Caco-2 (cell line): ENCODE data around the gene SLC36A3. TPM values are rescaled to one million over a fixed set of nuclear protein-coding genes. Genes with fewer than 3 reads are reported as not detected.

Experiments
- BruUV-seq: library from RNA; stranded (reverse); fragments of 400-500 nt; replicated peaks from 2 replicates; lab custom pipeline; 2021; lab: Mats Ljungman, UMichigan
- CTCF ChIA-PET: fragments of 300-600 bp; sonication (Branson Sonifier 250); formaldehyde crosslinking; loops from one replicate; lab custom pipeline; 2022; ENCODE audit warnings: antibody characterized with exemption; lab: Charles Lee
- POLR2A ChIA-PET: fragments of 300-600 bp; sonication (Branson Sonifier 250); formaldehyde crosslinking; loops from one replicate; lab custom pipeline; 2022; ENCODE audit warnings: antibody characterized with exemption; lab: Charles Lee
- DNase-seq, 2 experiments: peaks; one replicate each; pipeline versions ENCODE4 v3.0.0 to v3.0.0-alpha.2; 2020 to 2022
- H3K27me3 ChIP-seq: replicated peaks from 2 replicates; pipeline ENCODE4 v1.6.0; 2011; ENCODE audit warnings: low read length; ENCODE audit not compliant: control insufficient read depth, insufficient read depth
- H3K36me3 ChIP-seq: 2 replicates; pipeline ENCODE4 v1.5.1; 2011; ENCODE audit warnings: low read length; ENCODE audit not compliant: control insufficient read depth, insufficient read depth
- H3K4me1 ChIP-seq: fragments of 250-450 bp; sonication (Bioruptor Pico); 2 replicates; pipeline ENCODE4 v1.5.1; 2020; ENCODE audit warnings: mild to moderate bottlenecking
- H3K4me3 ChIP-seq: 2 replicates; pipeline ENCODE4 v1.5.1; 2011; ENCODE audit warnings: low read depth, mild to moderate bottlenecking, control low read depth, low read length
- H3K9me3 ChIP-seq: fragments of 250-450 bp; sonication (Bioruptor Pico); 2 replicates; pipeline ENCODE4 v1.5.1; 2020; ENCODE audit warnings: mild to moderate bottlenecking, moderate library complexity
- H3K27ac Mint-ChIP-seq: one replicate; pipeline ENCODE4 v1.8.0; 2022; ENCODE audit warnings: mixed read lengths; ENCODE audit not compliant: unreplicated experiment
- H3K27me3 Mint-ChIP-seq: one replicate; pipeline ENCODE4 v1.8.0; 2022; ENCODE audit warnings: mixed read lengths; ENCODE audit not compliant: insufficient read depth, unreplicated experiment
- H3K36me3 Mint-ChIP-seq: one replicate; pipeline ENCODE4 v1.8.0; 2022; ENCODE audit warnings: mild to moderate bottlenecking, mixed read lengths; ENCODE audit not compliant: insufficient read depth, unreplicated experiment
- H3K4me1 Mint-ChIP-seq: one replicate; pipeline ENCODE4 v1.8.0; 2022; ENCODE audit warnings: low read depth, mixed read lengths; ENCODE audit not compliant: unreplicated experiment
- H3K4me3 Mint-ChIP-seq: one replicate; pipeline ENCODE4 v1.8.0; 2022; ENCODE audit warnings: mild to moderate bottlenecking, moderate library complexity, mixed read lengths; ENCODE audit not compliant: unreplicated experiment
- H3K9me3 Mint-ChIP-seq: one replicate; pipeline ENCODE4 v1.8.0; 2022; ENCODE audit warnings: mixed read lengths; ENCODE audit not compliant: unreplicated experiment
- CTCF ChIP-seq, 2 experiments: fragments of 200-600 bp in 1 of 2; IDR thresholded peaks; 1 replicate in 1 of 2; 2 replicates in 1 of 2; pipeline versions ENCODE4 v1.5.1 to v1.8.0; 2011 to 2022; ENCODE audit warnings: antibody characterized with exemption in 1 of 2, control low read depth in 1 of 2, inconsistent platforms in 1 of 2, low read depth in 1 of 2, low read length in 1 of 2, mild to moderate bottlenecking in 1 of 2, moderate library complexity in 1 of 2; ENCODE audit not compliant: insufficient read depth in 1 of 2, severe bottlenecking in 1 of 2, unreplicated experiment in 1 of 2
- intact Hi-C: fragments of 100-400 bp; cut with micrococcal nuclease; formaldehyde crosslinking; loops from one replicate; pipeline ENCODE4 v1.10.0; 2022; ENCODE audit not compliant: unreplicated experiment
- total RNA-seq: library from RNA; stranded (reverse); gene quantifications from 2 replicates; pipeline ENCODE4 v1.2.3, GENCODE V29; 2022

SLC36A3 gene
- total RNA-seq, 1 experiment from 2014 or later, result not detected

DNA sequence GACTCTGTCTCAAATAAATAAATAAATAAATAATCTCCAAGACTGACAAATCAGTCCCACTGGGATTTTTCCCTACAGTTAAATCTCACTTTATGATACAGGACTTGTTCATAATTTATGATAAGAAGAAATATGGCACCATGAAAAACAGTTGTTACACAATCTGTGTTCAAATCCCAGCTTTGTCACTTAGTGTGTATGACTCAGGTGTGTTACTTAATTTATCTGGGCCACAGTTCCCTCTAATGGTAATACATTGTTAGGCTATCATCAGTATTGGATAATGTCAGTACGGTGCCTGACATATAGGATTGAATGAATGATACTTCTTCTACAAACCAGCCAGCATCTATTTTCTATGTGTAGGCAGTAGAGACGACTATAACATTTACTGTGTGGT is 23.1 kb downstream of the SLC36A3 start:
- Mint-ChIP-seq H3K27me3 (no peaks in the 10 kb centered on the region), H3K9me3 (peaks cover 8% of the 10 kb centered on the region), H3K36me3 (no peaks in the 10 kb centered on the region), H3K4me1 (peaks cover 8% of the 10 kb centered on the region), H3K4me3 (no peak overlapping the region), H3K27ac (no peak overlapping the region)
- no TSS peak for BruUV-seq
- TF ChIP-seq CTCF (IDR thresholded peaks at IDR 0.05; ENCODE audit: insufficient read depth in 1 of 2, low read depth in 1 of 2, low read length in 1 of 2, severe bottlenecking in 1 of 2, unreplicated experiment in 1 of 2), result no peak
- no peak for DNase-seq
- CTCF ChIA-PET, result interaction anchor here (0.9 kb wide), 1 partner anchor 371 kb away, joined by 3 read pairs; no protein-coding TSS in a partner anchor
- H3K36me3 ChIP-seq, result no peaks in the 10 kb centered on the region
- H3K27me3 ChIP-seq, result no peaks in the 10 kb centered on the region
- intact Hi-C loops, result no loop called here
- peaks cover 7% of the 10 kb centered on the region for H3K4me1 ChIP-seq
- POLR2A ChIA-PET, result no interaction called here
- no peaks in the 10 kb centered on the region for H3K9me3 ChIP-seq
- H3K4me3 ChIP-seq, result no peak overlapping the region

- Histone ChIP-seq H3K4me3 (no peak overlapping the region), H3K9me3 (no peaks in the 10 kb centered on the region), H3K27me3 (no peaks in the 10 kb centered on the region), H3K36me3 (no peaks in the 10 kb centered on the region), H3K4me1 (peaks cover 19% of the 10 kb centered on the region)
- H3K9me3 Mint-ChIP-seq, result no peaks in the 10 kb centered on the region
- peaks cover 7% of the 10 kb centered on the region for H3K4me1 Mint-ChIP-seq
- ChIA-PET POLR2A (no interaction called here), CTCF (no interaction called here)
- TF ChIP-seq CTCF (IDR thresholded peaks at IDR 0.05; ENCODE audit: insufficient read depth in 1 of 2, low read depth in 1 of 2, low read length in 1 of 2, severe bottlenecking in 1 of 2, unreplicated experiment in 1 of 2), result no peak
- H3K27ac Mint-ChIP-seq, result no peak overlapping the region
- H3K36me3 Mint-ChIP-seq, result no peaks in the 10 kb centered on the region
- no peaks in the 10 kb centered on the region for H3K27me3 Mint-ChIP-seq
- no TSS peak for BruUV-seq
- no peak overlapping the region for H3K4me3 Mint-ChIP-seq
- intact Hi-C loops, result no loop called here
- DNase-seq, result no peak
These were observed 24.7 kb downstream of the SLC36A3 start for GRCh38 chr5:151278845-151279244.

- no peak for DNase-seq
- no peaks in the 10 kb centered on the region for H3K9me3 ChIP-seq
- no peak for TF ChIP-seq CTCF (IDR thresholded peaks at IDR 0.05; ENCODE audit: insufficient read depth in 1 of 2, low read depth in 1 of 2, low read length in 1 of 2, severe bottlenecking in 1 of 2, unreplicated experiment in 1 of 2)
- POLR2A ChIA-PET, result no interaction called here
- H3K4me1 ChIP-seq, result peaks cover 14% of the 10 kb centered on the region
- Mint-ChIP-seq H3K27ac (no peak overlapping the region), H3K36me3 (no peaks in the 10 kb centered on the region), H3K27me3 (no peaks in the 10 kb centered on the region), H3K9me3 (no peaks in the 10 kb centered on the region), H3K4me1 (peaks cover 7% of the 10 kb centered on the region), H3K4me3 (no peak overlapping the region)
- no TSS peak for BruUV-seq
- H3K36me3 ChIP-seq, result no peaks in the 10 kb centered on the region
- H3K4me3 ChIP-seq, result no peak overlapping the region
- H3K27me3 ChIP-seq, result no peaks in the 10 kb centered on the region
- intact Hi-C loops, result no loop called here
- CTCF ChIA-PET, result no interaction called here
These were observed 27.8 kb downstream of the SLC36A3 start for GRCh38 chr5:151275803-151276202.
